Stromal cell of bone marrow (primary cell): ENCODE results near the gene CCR2.

Source experiments
- DNase-seq: peaks from one replicate; pipeline ENCODE4 v3.0.0-alpha.2; 2012; ENCODE audit warnings: low read depth

CCR2 gene

DNA sequence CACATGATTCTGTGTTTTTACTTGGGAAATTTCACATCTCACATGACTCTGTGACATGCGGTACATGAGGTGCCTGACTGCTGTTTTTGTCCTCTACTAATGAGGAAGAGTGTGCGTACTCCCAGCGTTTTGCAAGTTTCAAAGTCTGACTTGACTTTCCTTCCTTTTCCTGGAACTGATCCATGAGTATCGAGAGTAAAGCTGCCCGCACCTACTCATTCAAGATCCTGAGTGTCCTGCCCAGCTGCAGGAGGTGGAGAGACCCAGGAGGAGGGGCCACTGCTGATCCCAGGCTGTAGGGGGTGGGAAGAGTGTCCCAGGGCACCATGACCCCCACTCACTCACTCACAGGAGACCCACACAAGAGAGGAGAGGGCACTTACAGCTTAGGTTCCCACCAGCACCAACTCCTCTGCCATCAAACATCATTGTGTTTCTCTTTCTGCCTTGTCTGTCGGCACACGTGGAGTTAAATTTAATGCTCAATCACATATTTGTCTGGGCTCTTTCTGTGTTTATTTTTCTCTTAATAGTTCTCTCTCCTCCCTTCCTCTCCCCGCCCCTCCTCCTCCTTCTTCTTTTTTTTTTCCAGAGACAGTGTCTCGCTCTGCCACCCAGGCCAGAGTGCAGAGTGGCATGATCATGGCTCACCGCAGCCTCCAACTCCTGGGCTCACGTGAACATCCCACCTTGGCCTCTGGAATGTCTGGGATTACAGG, 51.5 kb downstream of the CCR2 start:
- no peak for DNase-seq

DNA sequence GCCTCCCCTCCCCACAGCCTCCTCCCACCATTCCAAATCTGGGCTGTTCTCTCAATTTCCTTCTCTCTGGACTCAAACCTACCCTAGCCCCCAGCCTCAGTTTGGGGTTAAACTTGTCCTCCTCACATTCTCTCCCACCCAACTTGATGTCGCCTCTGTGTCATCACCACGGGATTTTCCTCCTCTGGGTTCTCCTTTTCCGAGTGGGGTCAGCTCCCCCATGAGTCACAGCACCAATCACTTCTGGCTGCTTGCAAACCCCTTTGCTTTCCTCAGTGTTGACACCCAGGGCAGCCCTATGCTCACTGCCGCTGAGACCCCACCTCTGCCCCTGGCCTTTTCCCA, 52.5 kb downstream of the CCR2 start:
- DNase-seq, result no peak

DNA sequence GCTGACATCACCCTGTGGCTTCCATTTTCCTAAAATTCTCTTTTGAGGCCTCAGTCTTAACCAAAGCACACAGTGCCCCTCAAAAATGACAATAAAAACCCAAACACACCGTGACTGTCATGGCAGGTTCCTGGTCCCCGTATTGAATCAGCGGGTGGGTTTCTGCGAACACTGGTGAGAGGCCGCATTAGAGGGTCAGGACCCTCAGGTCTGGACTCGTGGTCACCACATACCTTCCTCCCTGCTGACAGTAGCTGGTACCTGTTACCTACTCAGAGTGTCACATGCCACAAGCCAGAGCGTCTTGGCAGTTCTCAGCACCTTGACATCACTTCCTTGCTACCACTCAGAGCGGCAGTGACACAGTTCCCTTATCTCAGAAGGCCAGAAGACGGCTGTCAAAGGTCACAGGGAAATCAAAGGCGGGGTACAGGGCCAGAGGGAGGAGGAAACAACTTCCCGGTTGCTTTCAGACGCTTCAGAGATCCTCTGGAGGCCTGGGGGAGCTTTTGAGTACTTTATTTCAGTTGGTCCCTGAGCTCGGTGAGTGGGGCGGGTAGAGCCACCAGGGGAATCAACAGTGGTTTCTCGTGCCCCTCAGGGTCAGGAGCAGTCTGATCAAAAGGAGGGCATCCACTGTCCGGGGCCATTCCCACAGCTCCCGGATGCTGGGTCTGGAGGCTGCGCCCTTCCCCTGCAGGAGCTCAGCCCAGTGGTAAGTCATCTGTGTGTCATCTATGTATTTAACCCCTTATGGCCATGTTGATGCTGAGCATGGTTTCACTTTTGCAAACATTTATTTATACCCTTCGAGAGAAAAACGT, 53.1 kb downstream of the CCR2 start, which contains the start of the genes CCR5AS and CCRL2:
CCR5AS (minus strand) TSS at position 279 of the 824 bp plus-strand sequence.
CCRL2 (plus strand) TSS at position 472 of the 824 bp plus-strand sequence. CDS start 821 bp downstream, outside the sequence.
- DNase-seq, result peak; percentile 44

DNA sequence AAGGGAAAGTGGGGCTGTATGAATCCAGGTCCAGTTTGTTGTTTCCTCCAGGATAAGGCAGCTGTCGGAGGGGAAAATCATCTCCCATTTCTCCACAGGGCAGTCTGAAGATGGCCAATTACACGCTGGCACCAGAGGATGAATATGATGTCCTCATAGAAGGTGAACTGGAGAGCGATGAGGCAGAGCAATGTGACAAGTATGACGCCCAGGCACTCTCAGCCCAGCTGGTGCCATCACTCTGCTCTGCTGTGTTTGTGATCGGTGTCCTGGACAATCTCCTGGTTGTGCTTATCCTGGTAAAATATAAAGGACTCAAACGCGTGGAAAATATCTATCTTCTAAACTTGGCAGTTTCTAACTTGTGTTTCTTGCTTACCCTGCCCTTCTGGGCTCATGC, 54.1 kb downstream of the CCR2 start:
- no peak for DNase-seq

DNA sequence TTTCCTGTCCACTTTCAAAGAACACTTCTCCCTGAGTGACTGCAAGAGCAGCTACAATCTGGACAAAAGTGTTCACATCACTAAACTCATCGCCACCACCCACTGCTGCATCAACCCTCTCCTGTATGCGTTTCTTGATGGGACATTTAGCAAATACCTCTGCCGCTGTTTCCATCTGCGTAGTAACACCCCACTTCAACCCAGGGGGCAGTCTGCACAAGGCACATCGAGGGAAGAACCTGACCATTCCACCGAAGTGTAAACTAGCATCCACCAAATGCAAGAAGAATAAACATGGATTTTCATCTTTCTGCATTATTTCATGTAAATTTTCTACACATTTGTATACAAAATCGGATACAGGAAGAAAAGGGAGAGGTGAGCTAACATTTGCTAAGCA, 54.9 kb downstream of the CCR2 start:
- no peak for DNase-seq

DNA sequence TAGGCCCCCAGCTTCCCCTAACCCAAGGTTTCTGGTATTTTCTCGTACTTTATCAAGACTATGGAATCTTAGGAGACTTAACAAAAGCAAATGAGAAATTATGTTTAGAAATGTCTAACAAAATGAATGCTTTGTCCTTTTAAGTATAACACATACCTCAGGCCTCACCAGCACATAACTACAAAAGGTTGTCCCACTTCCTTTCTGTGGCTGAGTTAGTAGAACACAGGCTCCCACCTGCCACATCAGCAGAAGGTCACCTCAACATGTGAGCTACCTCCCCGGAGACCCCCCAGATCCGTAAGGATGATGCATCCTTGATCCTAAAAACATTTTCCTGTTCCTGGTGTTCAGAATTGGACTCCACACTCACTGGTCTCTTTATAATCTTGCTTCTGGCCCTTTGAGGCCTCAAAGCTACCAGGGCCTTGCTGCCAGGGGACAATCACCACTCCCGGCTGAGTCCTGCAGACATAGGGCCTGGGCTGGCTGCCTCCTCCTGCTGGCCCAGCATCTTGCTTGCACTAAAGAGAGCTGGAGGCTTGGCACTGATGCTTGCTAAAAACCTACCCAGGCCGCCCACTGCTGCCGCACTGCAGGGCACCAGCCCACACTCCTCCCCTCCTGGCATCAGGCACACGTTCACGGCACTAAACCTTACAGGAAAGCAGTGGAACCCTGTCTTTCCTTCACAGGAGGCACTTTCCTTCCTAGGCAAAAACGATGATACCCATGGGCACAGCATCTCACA, 56.0 kb downstream of the CCR2 start:
- DNase-seq, result no peak
